ENCODE results near the gene FEN1.

The FEN1 gene, protein sequence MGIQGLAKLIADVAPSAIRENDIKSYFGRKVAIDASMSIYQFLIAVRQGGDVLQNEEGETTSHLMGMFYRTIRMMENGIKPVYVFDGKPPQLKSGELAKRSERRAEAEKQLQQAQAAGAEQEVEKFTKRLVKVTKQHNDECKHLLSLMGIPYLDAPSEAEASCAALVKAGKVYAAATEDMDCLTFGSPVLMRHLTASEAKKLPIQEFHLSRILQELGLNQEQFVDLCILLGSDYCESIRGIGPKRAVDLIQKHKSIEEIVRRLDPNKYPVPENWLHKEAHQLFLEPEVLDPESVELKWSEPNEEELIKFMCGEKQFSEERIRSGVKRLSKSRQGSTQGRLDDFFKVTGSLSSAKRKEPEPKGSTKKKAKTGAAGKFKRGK

DNA sequence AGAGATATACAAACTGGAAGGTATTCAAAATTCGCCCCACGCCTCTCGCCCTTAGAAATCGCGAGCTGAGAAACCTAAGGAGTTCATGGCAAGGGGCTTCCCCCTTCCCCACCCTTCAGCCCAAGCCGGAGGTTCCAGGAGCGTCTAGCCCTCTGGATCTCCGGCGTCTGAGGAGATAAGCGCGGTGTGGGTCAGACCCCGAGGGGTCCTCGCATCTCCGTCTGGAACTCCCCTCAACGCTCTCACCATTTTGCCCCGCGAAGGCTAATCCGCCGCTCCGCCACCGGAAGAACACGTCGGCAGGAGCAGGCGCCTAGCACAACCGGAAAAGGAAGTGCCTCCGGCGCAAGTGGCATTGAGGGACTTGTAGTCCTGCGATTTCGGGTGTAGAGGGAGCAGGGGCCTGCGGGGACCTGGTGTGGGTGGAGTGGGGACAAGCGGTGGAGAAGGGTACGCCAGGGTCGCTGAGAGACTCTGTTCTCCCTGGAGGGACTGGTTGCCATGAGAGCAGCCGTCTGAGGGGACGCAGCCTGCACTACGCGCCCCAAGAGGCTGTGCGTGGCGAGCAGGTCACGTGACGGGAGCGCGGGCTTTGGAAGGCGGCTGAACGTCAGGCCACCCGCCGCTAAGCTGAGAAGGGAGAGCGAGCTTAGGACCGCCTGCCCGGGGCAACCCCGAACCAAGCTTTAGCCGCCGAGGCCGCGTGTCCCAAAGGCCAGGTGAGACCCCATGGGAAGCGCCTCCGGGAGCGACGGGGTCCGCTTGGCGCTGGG is at the start of gene FEN1, which contains the start of gene TMEM258:
Gene FEN1, plus strand, starts transcription at position 602 of the 773 bp plus-strand sequence. CDS start 2,451 bp downstream, outside the sequence.
Gene TMEM258, minus strand, starts transcription at position 290 of the 773 bp plus-strand sequence. Its CDS starts 41 bp downstream, at position 249.
- peak; percentile 74 to 76 for DNase-seq (ENCODE audit: low read depth in 2 of 2)

DNA sequence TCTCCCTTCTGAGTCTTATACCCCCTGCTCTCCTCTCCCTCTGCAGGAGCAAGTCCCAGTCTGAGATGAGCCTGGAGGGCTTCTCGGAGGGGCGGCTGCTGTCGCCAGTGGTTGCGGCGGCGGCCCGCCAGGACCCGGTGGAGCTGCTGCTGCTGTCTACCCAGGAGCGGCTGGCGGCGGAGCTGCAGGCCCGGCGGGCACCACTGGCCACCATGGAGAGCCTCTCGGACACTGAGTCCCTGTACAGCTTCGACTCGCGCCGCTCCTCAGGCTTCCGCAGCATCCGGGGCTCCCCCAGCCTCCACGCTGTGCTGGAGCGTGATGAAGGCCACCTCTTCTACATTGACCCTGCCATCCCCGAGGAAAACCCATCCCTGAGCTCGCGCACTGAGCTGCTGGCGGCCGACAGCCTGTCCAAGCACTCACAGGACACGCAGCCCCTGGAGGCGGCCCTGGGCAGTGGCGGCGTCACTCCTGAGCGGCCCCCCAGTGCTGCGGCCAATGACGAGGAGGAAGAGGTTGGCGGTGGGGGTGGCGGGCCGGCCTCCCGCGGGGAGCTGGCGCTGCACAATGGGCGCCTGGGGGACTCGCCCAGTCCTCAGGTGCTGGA is 49.1 kb upstream of the FEN1 start:
- no peak for DNase-seq (ENCODE audit: low read depth in 2 of 2)

DNA sequence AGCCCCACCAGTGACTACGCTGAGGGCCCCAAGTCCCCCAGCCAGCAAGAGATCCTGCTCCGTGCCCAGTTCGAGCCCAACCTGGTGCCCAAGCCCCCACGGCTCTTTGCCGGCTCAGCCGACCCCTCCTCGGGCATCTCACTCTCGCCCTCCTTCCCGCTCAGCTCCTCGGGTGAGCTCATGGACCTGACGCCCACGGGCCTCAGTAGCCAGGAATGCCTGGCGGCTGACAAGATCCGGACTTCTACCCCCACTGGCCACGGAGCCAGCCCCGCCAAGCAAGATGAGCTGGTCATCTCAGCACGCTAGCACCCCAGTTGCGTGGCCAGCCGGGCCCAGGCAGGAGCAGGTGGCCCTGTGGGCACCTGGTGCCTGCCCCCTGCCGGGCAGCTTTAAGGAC is 48.5 kb upstream of the FEN1 start:
- DNase-seq (ENCODE audit: low read depth in 2 of 2), result no peak

GRCh38 chr11:61744609-61745156 is 48.0 kb upstream of the FEN1 start:
- no peak for DNase-seq (ENCODE audit: low read depth in 2 of 2)

GRCh38 chr11:61745781-61746441 is 46.8 kb upstream of the FEN1 start:
- no peak for DNase-seq (ENCODE audit: low read depth in 2 of 2)

- DNase-seq (ENCODE audit: low read depth in 2 of 2), result no peak
These were observed 46.1 kb upstream of the FEN1 start for GRCh38 chr11:61746442-61747191.

GRCh38 chr11:61747192-61747966 is 45.3 kb upstream of the FEN1 start:
- DNase-seq (ENCODE audit: low read depth in 2 of 2), result no peak

DNA sequence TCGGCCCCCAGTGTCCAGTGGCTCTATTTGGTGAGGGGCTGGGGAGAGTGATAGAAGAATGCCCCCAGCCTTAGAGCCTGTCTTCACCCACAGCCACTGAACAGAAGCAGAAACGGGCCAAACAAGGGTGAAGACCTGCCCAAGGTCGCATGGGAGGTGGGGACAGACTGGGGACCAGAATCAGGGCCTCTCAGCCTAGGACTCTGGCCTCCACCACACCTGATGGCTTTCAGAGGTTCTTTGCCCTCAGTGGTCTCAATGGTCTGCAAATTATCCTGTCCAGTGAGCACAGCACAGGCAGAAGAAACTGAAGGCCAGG is 44.8 kb upstream of the FEN1 start:
- DNase-seq (ENCODE audit: low read depth in 2 of 2), result no peak

GRCh38 chr11:61749591-61750217 is 43.0 kb upstream of the FEN1 start:
- DNase-seq (ENCODE audit: low read depth in 2 of 2), result no peak

DNA sequence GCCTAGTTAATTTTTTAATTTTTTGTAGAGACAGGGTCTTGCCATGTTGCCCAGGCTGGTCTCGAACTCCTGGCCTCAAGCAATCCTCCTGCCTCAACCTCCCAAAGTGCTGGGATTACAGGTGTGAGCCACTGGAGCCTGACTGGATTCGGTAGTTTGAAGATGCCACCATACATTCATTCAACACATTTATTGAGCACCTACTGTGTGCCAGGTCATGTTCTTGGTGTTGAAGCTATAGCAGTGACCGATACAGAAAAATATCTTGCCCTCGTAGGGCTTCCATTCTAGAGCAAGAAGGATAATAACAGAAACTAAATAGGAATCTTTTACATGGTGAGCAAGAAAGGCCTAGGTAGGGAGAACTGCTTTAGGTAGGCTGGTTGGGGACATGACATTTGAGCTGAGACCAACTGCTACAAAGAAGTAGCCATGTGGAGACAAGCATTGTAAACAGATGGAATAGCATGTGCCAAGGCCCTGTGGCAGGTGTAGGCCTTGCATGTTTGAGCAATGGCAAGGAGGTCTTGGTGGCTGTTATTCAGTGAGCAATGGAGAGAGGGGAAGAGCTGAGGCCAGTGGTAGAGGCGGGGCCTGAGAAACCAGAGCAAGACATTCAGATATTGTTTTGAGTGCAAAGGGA is 42.0 kb upstream of the FEN1 start:
- DNase-seq (ENCODE audit: low read depth in 2 of 2), result no peak

DNA sequence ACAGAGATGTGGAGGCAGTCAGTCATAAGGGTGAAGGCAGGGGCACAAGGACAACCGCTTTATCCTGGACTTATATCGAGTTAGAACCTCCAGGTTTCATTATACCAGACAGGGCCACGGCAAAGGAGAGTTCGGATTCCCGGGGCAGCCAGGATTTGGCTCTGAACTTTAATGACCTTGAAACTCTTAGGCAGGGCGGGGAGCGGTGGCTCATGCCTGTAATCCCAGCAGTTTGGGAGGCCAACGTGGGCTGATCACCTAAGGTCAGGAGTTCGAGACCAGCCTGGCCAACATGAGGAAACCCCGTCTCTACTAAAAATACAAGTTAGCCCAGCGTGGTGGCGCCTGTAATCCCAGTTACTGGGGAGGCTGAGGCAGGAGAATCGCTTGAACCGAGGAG is 41.3 kb upstream of the FEN1 start:
- DNase-seq (ENCODE audit: low read depth in 2 of 2), result no peak

DNA sequence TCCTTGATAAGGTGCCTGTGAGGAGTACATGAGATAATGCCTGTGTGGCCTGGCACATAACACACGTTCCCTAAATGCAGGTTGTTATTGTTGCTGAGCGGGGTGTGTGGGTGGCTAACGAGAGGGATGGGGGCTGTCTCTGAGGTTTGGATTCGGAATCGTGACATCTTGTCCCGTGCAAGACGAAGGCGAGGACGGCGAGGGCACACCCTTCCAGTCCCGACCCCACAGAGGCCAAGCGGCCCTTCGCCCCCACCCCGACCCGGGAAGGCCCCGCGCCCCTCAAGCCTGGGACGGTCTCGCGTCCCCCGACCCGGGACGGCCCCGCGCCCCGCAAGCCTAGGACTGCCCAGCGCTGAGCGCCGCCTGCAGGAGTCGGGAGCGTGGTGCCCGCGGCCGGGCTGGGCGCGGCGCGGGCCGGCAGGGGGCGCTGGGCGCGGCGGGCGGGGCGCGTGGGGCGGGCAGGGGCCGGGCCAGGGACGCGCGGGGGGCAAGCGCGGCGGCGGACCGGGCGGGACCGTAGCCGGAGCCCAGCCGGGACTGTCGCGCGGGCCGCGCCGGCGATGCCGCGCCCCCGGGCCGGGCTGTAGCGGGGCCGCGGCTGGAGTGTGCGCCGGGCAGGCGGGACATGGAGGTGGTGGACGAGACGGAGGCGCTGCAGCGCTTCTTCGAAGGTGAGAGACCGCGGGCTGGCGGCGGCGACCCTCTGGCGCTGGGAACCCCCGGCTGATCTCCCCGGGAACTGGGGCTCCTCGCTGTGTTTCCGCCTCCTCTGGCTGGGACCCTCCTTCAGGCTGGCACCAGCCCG is 40.4 kb upstream of the FEN1 start, which contains the start of gene MYRF:
Gene MYRF, plus strand, starts transcription at position 520 of the 808 bp plus-strand sequence. Its CDS starts 109 bp downstream, at position 629.
- DNase-seq (ENCODE audit: low read depth in 2 of 2), result no peak

DNA sequence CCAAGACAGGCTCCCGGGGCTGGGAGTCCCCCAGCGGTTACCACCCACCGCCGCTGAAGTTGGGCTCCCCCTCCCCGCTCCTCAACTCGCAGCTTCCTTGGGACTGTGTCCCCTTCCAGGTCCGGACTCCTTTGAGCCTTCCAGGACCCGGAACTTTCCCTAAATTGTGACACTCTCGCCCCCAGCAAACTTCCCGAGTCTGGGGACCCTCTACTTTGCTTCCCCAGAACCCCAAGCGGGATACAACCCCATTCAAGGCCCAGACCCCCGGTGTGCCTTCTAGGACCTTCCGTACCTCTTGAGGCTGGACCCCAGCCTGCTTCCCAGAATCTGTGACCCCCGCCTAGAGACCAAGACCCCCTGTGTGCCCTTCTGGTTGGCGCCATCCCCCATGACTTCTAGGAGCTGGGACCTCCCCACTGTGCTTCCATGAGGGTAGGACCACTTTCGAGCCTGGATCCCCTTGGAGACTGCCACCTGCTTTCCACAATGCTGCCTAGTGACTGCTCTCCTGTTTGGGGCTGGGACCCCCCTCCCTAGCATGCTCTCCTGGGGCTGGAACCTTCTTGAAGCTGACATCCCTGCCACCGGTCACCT is 39.7 kb upstream of the FEN1 start:
- no peak for DNase-seq (ENCODE audit: low read depth in 2 of 2)

DNA sequence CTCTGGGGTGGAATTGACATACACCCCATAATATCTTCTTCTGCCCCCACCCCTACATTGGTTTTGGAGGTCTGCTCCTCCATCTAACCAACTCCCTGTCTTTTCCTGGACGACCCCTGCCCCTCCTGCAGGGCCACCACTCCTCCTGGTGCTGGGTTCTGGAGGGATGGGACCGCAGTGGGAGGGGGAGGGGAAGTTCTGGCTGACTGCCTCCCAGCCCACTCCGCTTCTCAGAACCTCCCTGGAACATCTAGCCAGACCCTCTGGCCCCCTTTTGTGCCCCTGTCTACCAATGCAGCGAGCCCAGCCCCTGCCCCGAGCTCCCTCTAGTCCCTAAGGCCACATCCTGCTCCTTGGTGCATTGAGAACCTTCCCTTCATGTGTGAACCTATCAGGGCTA is 39.0 kb upstream of the FEN1 start:
- DNase-seq (ENCODE audit: low read depth in 2 of 2), result no peak

- no peak for DNase-seq (ENCODE audit: low read depth in 2 of 2)
These were observed 37.9 kb upstream of the FEN1 start for GRCh38 chr11:61754534-61755482.

DNA sequence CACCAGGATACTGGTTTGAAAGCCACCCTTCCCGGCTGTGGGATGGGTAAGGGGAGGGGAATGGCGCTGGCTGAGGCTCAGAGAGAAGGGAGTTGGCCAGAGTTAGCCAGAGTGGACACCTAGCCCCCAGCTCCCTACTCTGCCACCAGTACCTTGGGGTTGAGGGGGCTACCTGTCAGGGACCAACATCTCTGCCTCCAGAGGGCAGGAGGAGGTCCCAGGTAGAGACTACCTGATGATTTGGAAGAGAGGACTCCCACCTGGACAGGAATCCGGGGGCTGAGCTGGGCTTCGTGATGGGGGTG is 36.6 kb upstream of the FEN1 start:
- no peak for DNase-seq (ENCODE audit: low read depth in 2 of 2)
